GM04503 (cell line): ENCODE results near the gene PRPF19.

ENCODE experiments used
- DNase-seq: peaks from one replicate; pipeline ENCODE4 v3.0.0-alpha.2; 2012; ENCODE audit warnings: low read depth

The PRPF19 gene

GRCh38 chr11:60874421-60875365, 31.7 kb downstream of the PRPF19 start:
- DNase-seq = no peak

GRCh38 chr11:60873533-60873932, 32.9 kb downstream of the PRPF19 start:
- no peak for DNase-seq

- DNase-seq = peak; percentile 34
Measured at GRCh38 chr11:60872961-60873524, 33.3 kb downstream of the PRPF19 start.

GRCh38 chr11:60872124-60872960, 34.0 kb downstream of the PRPF19 start:
- peak; percentile 64 for DNase-seq

GRCh38 chr11:60871378-60872061, 34.9 kb downstream of the PRPF19 start:
- no peak for DNase-seq

- no peak for DNase-seq
Measured at GRCh38 chr11:60870733-60871377, 35.5 kb downstream of the PRPF19 start.

GRCh38 chr11:60870276-60870675, 36.1 kb downstream of the PRPF19 start:
- DNase-seq = no peak

- DNase-seq = no peak
Measured at GRCh38 chr11:60869451-60869825, 36.9 kb downstream of the PRPF19 start.

- DNase-seq = no peak
Measured at GRCh38 chr11:60868682-60869450, 37.5 kb downstream of the PRPF19 start.

- no peak for DNase-seq
Measured at GRCh38 chr11:60867871-60868681, 38.3 kb downstream of the PRPF19 start.

- DNase-seq = no peak
Measured at GRCh38 chr11:60866911-60867870, 39.2 kb downstream of the PRPF19 start, which contains the start of gene ZP1. ZP1 (plus strand) TSS chr11:60867542; CDS start chr11:60867562, 20 bp downstream.

GRCh38 chr11:60864856-60865513, 41.4 kb downstream of the PRPF19 start:
- DNase-seq = no peak

- DNase-seq = no peak
Measured at GRCh38 chr11:60863550-60864521, 42.5 kb downstream of the PRPF19 start.

- DNase-seq = no peak
Measured at GRCh38 chr11:60862171-60862570, 44.2 kb downstream of the PRPF19 start.

GRCh38 chr11:60860943-60861342, 45.4 kb downstream of the PRPF19 start:
- DNase-seq = no peak

GRCh38 chr11:60859616-60860250, 46.7 kb downstream of the PRPF19 start:
- DNase-seq = no peak
